ENCODE results near the gene CCM2L. TPM values are rescaled to one million over a fixed set of nuclear protein-coding genes. Genes with fewer than 3 reads are reported as not detected.

CCM2L gene
- total RNA-seq, 1 donor from 2014 or later: 6.3 TPM

DNA sequence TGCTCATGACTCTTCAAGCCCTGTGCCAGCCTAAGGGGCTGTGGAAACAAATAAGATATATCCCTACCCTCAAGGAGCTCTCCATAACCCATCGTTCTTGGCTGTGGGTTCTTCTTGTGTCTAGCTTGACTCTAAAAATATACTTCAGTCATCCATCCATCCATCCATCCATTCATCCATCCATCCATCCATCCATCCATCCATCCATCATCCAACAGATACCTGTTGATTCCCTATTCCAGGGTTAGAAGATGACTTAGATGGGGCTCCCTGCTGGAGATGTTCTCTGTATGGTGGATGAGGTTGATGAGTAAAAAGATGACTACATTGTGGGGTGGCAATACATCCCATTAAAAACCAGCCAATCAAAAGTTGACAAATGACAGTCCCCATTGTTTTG is 65.3 kb downstream of the CCM2L start:
- Mint-ChIP-seq H3K36me3 (ENCODE audit: unreplicated experiment) (peaks cover 9% of the 10 kb centered on the region), H3K4me3 (ENCODE audit: unreplicated experiment) (no peak overlapping the region), H3K9me3 (ENCODE audit: unreplicated experiment) (peaks cover 8% of the 10 kb centered on the region), H3K4me1 (ENCODE audit: low read depth, unreplicated experiment) (no peaks in the 10 kb centered on the region), H3K27me3 (ENCODE audit: unreplicated experiment) (peaks cover 4% of the 10 kb centered on the region), H3K27ac (ENCODE audit: unreplicated experiment) (no peak overlapping the region)
- no peak for DNase-seq
- TF ChIP-seq, protein P1, sequence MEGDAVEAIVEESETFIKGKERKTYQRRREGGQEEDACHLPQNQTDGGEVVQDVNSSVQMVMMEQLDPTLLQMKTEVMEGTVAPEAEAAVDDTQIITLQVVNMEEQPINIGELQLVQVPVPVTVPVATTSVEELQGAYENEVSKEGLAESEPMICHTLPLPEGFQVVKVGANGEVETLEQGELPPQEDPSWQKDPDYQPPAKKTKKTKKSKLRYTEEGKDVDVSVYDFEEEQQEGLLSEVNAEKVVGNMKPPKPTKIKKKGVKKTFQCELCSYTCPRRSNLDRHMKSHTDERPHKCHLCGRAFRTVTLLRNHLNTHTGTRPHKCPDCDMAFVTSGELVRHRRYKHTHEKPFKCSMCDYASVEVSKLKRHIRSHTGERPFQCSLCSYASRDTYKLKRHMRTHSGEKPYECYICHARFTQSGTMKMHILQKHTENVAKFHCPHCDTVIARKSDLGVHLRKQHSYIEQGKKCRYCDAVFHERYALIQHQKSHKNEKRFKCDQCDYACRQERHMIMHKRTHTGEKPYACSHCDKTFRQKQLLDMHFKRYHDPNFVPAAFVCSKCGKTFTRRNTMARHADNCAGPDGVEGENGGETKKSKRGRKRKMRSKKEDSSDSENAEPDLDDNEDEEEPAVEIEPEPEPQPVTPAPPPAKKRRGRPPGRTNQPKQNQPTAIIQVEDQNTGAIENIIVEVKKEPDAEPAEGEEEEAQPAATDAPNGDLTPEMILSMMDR (IDR thresholded peaks at IDR 0.05; ENCODE audit: partially characterized antibody, unreplicated experiment): no peak

GRCh38 chr20:32077190-32077589 is 67.0 kb downstream of the CCM2L start:
- no peak overlapping the region for H3K4me3 Mint-ChIP-seq (ENCODE audit: unreplicated experiment)
- H3K9me3 Mint-ChIP-seq (ENCODE audit: unreplicated experiment): peaks cover 10% of the 10 kb centered on the region
- H3K27ac Mint-ChIP-seq (ENCODE audit: unreplicated experiment): no peak overlapping the region
- TF ChIP-seq, protein P1 (IDR thresholded peaks at IDR 0.05; ENCODE audit: partially characterized antibody, unreplicated experiment): no peak
- H3K36me3 Mint-ChIP-seq (ENCODE audit: unreplicated experiment): peaks cover 9% of the 10 kb centered on the region
- no peaks in the 10 kb centered on the region for H3K4me1 Mint-ChIP-seq (ENCODE audit: low read depth, unreplicated experiment)
- no peak for DNase-seq
- peaks cover 4% of the 10 kb centered on the region for H3K27me3 Mint-ChIP-seq (ENCODE audit: unreplicated experiment)

GRCh38 chr20:32078322-32078721 is 68.1 kb downstream of the CCM2L start:
- Mint-ChIP-seq H3K9me3 (ENCODE audit: unreplicated experiment) (peaks cover 8% of the 10 kb centered on the region), H3K4me3 (ENCODE audit: unreplicated experiment) (no peak overlapping the region), H3K27me3 (ENCODE audit: unreplicated experiment) (peaks cover 5% of the 10 kb centered on the region)

GRCh38 chr20:32078791-32079190 is 68.6 kb downstream of the CCM2L start:
- Mint-ChIP-seq H3K4me1 (ENCODE audit: low read depth, unreplicated experiment) (no peaks in the 10 kb centered on the region), H3K27me3 (ENCODE audit: unreplicated experiment) (peaks cover 6% of the 10 kb centered on the region), H3K27ac (ENCODE audit: unreplicated experiment) (no peak overlapping the region), H3K4me3 (ENCODE audit: unreplicated experiment) (no peak overlapping the region), H3K36me3 (ENCODE audit: unreplicated experiment) (peaks cover 11% of the 10 kb centered on the region), H3K9me3 (ENCODE audit: unreplicated experiment) (peaks cover 8% of the 10 kb centered on the region)
- no peak for DNase-seq
- TF ChIP-seq, protein P1 (IDR thresholded peaks at IDR 0.05; ENCODE audit: partially characterized antibody, unreplicated experiment): no peak

More at GRCh38 chr20:32078322-32078721, 68.1 kb downstream of the CCM2L start:
- H3K27ac Mint-ChIP-seq (ENCODE audit: unreplicated experiment): no peak overlapping the region
- DNase-seq: no peak
- TF ChIP-seq, protein P1 (IDR thresholded peaks at IDR 0.05; ENCODE audit: partially characterized antibody, unreplicated experiment): no peak
- no peaks in the 10 kb centered on the region for H3K4me1 Mint-ChIP-seq (ENCODE audit: low read depth, unreplicated experiment)
- peaks cover 9% of the 10 kb centered on the region for H3K36me3 Mint-ChIP-seq (ENCODE audit: unreplicated experiment)

GRCh38 chr20:32079655-32080109 is 69.4 kb downstream of the CCM2L start:
- H3K27me3 Mint-ChIP-seq (ENCODE audit: unreplicated experiment): peaks cover 6% of the 10 kb centered on the region
- no peak overlapping the region for H3K4me3 Mint-ChIP-seq (ENCODE audit: unreplicated experiment)
- no peaks in the 10 kb centered on the region for H3K4me1 Mint-ChIP-seq (ENCODE audit: low read depth, unreplicated experiment)
- no peak for DNase-seq
- H3K9me3 Mint-ChIP-seq (ENCODE audit: unreplicated experiment): peaks cover 8% of the 10 kb centered on the region
- no peak overlapping the region for H3K27ac Mint-ChIP-seq (ENCODE audit: unreplicated experiment)
- TF ChIP-seq, protein P1 (IDR thresholded peaks at IDR 0.05; ENCODE audit: partially characterized antibody, unreplicated experiment): no peak
- H3K36me3 Mint-ChIP-seq (ENCODE audit: unreplicated experiment): peaks cover 11% of the 10 kb centered on the region
